DMS79 treated with DMSO at 0.1 percent for 48 hours (cell line): Measurements from ENCODE around the gene NLGN1.

ENCODE experiments used
- DNase-seq: peaks from one replicate; lab custom pipeline; 2025; lab: John Stamatoyannopoulos, UW

The NLGN1 gene

DNA sequence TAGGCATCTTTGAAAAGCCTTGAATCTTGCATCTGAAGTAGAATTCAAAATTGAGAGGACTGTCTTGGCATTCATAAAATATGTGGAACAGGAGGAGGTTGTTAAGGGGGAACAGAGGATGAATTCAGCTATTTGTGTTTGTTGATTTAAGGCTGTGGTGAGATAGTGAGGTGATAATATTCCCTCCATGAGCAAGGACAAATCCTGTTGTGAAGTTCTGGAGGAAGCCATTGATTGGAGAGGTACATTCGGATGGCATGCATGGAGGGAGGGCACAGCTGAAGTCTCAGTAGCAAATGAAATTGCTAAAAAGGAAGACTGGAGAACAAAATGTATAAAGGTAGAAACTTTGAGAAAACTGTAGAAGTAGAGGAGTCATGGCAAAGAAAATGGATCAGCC is 443.8 kb downstream of the NLGN1 start:
- no peak for DNase-seq

GRCh38 chr3:173843060-173843459 is 445.5 kb downstream of the NLGN1 start:
- no peak for DNase-seq

- DNase-seq = no peak
Measured at GRCh38 chr3:173846584-173846983, 449.0 kb downstream of the NLGN1 start.

DNA sequence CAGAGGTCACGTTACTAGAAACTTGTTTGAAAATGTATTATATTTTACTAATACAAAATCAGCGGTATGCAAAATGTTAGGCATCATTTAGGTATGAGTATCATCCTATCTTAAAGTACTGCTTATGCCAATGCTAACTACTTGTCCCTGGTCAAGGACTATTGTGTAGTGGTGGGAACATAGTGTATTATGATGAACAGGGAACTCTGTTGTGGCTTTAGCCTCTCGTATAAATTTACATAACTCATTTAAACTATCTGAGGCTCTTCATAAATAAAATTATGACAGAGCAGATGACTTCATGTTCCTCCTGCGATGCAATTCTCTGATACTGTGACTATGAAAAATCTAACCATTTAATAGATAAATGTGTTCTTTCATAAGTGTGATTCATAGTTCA is 451.9 kb downstream of the NLGN1 start:
- no peak for DNase-seq

DNA sequence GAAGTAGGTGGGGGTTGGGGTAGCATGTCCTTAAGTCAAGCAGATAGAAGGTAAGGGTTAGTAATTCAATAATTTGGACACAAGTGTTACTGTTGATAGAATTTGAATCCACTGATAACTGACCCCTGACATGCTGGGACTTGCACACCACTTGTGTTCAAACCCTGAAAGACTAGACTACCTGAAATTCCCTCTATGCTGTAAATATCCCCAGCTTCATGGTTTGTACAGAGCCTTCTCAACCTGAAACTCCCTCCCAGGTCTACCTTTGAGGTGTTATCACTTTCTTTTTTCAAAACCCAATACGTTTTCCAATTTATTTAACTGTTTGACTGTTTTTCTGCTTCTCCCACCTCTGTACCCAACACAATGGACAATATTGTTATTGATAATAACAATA is 459.6 kb downstream of the NLGN1 start:
- peak; percentile 12 for DNase-seq

DNA sequence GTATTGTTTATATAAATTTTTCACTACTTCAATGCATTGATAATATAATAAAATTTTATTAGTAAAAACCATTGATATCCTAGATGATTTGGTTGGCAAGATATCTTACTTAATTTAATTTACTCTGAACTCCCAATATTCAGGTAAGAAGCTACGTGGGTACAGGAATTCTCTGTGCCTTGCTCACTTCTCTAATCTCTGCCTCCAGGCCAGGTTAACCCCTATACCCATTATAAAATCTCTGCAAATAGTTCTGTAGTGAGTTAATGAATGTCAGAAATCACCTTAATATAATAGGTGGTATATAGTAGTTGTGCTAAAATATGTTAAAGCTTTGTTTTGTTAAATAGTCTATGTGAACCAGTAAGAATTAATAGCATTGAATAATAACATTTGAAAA is 465.2 kb downstream of the NLGN1 start:
- DNase-seq = no peak

GRCh38 chr3:173863551-173863950 is 466.0 kb downstream of the NLGN1 start:
- no peak for DNase-seq

DNA sequence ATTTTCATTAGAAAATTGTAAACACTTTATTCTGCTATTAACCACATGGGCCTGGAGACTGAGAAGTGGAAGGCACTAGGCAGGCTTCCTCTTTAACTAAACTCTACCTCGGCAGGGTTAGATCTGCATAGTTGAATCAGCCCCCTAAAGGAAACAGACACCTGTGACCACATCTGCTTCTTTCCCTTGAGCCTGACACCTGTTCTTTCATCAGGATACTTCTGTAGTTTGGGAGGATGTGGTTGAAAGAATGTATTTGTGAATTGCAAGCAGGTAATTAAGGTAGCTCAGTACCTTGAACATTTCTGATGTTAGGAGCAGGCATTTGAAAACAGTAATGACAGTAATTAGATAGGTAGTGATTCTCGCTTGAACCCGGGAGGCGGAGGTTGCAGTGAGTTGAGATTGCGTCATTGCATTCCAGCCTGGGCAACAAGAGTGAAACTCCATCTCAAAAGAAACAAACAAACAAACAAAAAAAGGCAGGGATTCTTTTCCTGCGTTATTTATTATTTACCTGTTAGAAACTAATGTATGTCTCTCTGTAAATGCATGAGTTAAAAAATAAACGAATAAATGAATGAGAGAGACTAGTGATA is 468.5 kb downstream of the NLGN1 start:
- DNase-seq = no peak

- DNase-seq = no peak
Measured at GRCh38 chr3:173869766-173870165, 472.2 kb downstream of the NLGN1 start.

DNA sequence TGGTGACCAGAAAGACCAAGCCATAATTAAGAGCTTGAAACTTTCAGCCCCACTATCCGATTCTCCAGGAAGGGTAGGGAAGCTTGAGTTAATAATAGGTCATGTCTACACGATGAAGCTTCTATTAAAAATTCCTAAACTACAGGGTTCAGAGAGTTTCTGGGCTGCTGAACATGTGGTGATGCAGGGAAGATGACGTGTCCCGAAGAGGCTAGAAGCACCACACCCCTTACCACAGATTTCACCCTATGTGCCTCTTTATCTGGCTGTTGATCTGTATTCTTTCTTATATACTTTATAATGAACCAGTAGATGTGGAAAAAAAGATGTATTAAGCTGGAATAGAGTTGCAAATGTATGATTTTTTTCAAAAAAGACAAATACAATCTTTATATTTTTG is 473.4 kb downstream of the NLGN1 start:
- DNase-seq = no peak

- DNase-seq = no peak
Measured at GRCh38 chr3:173875790-173876189, 478.2 kb downstream of the NLGN1 start.

DNA sequence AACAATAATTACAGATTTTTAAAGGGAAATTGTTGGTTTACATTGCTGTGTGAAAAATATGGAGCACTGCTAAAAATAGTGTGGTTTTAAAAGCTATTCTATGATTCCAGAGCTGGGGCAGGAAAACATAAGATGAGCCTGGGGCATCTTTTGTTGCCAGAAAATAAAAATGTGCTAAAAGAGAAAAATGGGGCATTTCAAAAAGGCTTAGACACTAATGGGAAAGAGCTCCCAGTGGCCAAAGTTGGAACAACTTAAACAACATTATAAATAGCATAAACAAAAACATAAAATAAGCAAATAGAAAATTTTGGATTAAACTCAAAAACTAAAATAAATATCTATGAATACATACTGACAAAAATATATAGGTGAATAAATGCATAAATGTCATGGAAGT is 478.9 kb downstream of the NLGN1 start:
- DNase-seq = no peak

DNA sequence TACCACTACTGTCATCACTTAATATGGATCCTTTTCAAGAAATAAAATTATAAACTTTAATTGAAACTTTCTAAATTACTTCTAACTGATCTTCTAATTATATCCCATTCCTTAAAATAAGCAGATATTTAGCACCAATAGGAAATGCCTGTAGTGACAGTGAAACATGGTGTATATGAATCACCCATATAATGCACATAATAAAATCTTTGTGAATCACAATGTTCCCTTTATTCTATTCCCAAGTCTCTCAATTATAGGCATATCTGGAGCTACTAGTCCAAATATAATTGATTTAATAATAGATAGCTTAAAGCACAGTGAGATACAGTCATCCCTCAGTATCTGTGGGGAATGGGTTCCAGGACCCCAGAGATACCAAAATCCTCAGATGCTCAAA is 490.3 kb downstream of the NLGN1 start:
- DNase-seq = no peak

GRCh38 chr3:173889596-173889995 is 492.1 kb downstream of the NLGN1 start:
- no peak for DNase-seq

DNA sequence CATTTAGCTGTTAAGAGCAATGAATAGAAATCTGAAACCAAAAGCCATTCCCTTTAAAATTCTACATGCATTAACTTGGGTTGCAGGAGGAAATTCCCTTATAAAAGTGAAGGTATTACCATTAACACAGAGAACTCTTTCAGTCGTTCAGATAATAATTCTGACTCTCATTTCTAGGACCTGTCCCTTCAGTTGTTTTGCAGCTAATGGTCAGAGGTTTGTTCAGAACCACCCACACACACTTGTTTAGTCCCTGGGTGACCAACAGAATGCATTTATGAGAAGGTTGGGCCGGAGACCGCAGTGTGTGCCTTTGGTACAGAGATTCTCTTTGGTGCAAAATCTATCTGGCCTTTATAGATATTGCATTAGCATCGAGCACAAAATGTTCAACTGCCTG is 492.5 kb downstream of the NLGN1 start:
- DNase-seq = no peak

DNA sequence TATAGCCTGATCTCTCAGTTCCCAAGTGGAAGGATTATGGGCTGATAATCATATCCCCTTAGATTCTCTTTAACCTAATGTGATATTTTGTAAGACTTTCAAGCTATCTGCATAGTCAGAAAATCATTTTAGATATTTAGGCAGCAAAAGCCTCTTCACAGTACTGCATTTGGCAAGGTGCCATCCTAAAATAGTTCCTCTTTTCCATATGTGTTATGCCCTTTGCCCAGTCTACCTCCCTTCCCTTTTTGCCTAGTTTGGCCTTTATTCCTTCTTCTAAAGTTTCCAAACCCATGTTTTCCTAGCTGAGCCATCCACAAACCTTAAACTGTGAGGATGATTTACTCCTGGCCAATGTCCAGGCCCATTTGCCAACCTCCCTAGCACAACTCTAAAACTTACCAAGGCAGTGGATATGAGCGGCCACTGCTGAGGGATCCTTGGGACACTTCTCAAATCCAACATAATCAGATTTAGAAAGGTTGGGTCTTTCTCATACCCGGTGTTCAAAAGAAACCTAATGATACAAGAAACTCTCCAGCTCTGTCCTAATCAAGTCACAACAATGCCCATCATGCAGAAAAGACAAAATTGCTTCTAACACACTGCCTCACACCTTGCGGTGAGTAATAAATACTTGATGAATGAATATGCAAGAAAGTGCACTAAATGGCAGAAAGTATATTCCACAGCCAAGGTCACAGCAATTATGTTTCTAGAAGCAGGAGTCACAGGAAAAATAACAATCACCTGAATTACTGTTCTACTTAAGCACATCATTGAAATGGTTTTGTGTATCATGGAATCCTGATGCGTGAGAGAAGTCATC is 493.9 kb downstream of the NLGN1 start:
- DNase-seq = peak; percentile 22

- DNase-seq = peak; percentile 74
Measured at GRCh38 chr3:173892547-173892946, 495.0 kb downstream of the NLGN1 start.

GRCh38 chr3:173893066-173893465 is 495.5 kb downstream of the NLGN1 start:
- peak; percentile 94 for DNase-seq

- no peak for DNase-seq
Measured at GRCh38 chr3:173893835-173894234, 496.3 kb downstream of the NLGN1 start.

- DNase-seq = no peak
Measured at GRCh38 chr3:173897631-173898030, 500.1 kb downstream of the NLGN1 start.

DNA sequence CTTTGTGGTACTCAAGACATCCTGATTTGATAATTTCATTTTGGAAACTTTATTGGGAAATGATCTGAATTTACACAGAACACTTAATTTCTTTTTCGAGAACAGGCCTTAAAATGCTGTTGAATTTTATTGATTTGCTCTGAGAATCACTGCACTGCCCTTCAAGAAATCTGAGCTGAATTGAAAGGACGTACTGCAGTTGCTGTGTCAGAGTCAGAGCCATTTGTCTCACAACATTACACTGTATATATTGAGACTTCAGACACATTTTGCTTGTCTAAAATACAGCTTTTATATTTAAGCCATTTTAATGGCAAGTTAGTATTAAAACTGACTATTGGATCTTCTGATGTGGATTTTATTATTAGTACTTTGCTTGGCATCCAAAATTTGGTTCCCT is 504.1 kb downstream of the NLGN1 start:
- no peak for DNase-seq

GRCh38 chr3:173902401-173902800 is 504.9 kb downstream of the NLGN1 start:
- DNase-seq = no peak

DNA sequence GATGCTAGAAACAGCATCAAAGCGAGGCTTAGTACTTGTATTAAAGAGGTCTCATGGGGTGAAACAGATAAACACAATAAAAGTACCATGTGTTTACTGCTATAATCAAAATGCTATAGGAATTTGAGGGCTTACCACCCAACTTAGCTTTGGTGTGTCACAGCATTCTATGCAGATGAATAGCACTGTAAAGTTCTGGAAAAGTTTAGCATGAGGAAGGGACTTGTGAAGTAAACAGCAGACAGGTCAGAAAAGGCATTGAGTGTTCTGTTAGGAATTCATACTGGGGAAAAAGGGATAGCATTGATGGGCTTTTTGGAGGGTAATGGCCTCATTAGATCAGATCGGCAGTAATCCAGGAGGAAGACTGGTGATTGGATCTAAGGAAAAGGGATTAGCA is 505.3 kb downstream of the NLGN1 start:
- DNase-seq = no peak

GRCh38 chr3:173905381-173905780 is 507.8 kb downstream of the NLGN1 start:
- DNase-seq = no peak
